ENCODE data around the gene PRKAA2.
A peak's percentile ranks its signal among the peaks of the same experiment; 100 is the strongest.
"Not testable (repeated sequence)": the region's sequence is repeated elsewhere in the genome, so short reads cannot be mapped to it uniquely, and the experiment has no call there.

Gene PRKAA2

DNA sequence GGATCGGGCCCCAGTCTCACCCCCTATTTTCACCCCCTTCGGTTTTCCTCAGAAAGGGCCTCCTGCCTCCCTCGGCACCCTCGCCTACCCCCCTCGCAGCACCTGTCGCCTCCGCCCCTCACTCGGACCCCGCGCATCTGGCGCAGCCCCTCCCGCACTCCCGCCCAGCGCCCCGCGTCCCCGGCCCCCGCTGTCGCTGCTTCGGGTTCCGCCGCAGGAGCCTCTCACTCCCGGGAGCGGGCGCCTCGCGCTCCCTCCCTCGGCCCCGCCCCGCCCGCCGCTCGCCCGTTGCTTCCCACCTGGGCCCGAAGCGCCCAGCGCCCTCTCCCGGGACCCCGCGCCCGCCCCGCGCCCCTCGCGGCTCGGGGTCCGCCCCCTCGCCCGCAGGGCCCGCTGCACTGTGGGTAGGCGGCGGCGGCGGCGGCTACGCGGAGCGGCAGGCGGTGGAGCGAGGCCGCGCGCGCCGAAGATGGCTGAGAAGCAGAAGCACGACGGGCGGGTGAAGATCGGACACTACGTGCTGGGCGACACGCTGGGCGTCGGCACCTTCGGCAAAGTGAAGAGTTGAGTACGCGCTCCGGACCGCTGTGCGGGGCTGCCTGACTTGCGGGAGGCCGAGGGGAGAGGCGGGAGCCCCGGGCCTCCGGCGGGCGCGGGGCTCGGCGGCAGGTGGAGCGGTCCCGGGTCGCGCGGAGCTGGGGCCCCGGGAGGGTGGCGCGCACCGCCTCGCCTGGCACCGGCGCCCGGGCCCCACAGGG is at the start of gene PRKAA2:
Gene PRKAA2, plus strand, starts transcription at position 396 of the 758 bp plus-strand sequence. Its CDS starts 74 bp downstream, at position 470.
- peak; percentile 18 for DNase-seq

DNA sequence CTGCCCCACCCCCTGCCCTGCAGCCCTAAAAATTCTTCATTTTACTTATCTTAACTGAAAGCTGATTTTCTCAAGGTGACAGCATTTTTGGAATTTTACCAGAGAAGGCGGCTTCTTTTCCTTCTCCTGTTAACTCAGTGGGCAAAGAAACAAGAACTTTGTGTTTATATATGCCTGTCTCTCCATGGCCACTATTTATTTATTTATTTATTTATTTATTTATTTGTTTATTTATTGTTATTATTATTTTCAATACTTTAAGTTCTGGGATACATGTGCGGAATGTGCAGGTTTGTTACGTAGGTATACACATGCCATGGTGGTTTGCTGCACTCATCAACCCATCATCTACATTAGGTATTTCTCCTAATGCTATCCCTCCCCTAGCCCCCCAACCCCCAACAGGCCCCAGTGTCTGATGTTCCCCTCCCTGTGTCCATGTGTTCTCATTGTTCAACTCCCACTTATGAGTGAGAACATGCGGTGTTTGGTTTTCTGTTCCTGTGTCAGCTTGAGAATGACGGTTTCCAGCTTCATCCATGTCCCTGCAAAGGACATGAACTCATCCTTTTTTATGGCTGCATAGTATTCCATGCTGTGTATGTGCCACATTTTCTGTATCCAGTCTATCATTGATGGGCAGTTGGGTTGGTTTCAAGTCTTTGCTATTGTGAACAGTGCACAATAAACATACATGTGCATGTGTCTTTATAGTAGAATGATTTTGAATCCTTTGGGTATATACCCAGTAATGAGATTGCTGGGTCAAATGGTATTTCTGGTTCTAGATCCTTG is 49.5 kb upstream of the PRKAA2 start:
- DNase-seq: not testable (repeated sequence)

More for the DNA sequence above, at the start of gene PRKAA2:
- ATAC-seq: peak; percentile 23

GRCh38 chr1:56610097-56610496 is 35.0 kb upstream of the PRKAA2 start:
- not testable (repeated sequence) for DNase-seq, ATAC-seq

More for the DNA sequence above, 49.5 kb upstream of the PRKAA2 start:
- ATAC-seq: not testable (repeated sequence)

DNA sequence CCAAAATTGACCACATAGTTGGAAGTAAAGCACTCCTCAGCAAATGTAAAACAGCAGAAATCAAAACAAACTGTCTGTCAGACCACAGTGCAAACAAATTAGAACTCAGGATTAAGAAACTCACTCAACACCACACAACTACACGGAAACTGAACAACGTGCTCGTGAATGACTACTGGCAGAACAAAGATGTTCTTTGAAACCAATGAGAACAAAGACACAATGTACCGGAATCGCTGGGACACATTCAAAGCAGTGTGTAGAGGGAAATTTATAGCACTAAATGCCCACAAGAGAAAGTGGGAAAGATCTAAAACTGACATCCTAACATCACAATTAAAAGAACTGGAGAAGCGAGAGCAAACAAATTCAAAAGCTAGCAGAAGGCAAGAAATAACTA is 34.3 kb upstream of the PRKAA2 start:
- ATAC-seq, DNase-seq: not testable (repeated sequence)

DNA sequence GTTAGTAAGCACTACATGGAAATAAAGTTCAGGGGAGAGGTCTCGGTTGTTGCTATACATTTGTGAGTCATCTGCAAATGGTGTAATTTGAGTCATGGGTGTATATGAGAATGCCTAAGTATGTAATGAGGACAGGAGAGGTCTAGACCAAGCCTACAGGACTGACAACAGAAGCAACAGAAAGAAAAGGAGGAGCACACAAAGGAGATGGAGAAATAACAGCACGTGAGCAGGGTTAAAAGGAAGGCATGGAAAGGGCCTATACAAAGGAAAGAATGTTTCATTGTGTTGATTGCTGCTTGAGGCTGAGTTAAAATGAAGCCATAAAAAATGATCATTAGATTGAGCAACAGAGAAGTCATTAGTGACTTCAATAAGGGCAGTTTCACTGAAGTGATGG is 28.0 kb upstream of the PRKAA2 start:
- no peak for ATAC-seq
- no peak for DNase-seq

DNA sequence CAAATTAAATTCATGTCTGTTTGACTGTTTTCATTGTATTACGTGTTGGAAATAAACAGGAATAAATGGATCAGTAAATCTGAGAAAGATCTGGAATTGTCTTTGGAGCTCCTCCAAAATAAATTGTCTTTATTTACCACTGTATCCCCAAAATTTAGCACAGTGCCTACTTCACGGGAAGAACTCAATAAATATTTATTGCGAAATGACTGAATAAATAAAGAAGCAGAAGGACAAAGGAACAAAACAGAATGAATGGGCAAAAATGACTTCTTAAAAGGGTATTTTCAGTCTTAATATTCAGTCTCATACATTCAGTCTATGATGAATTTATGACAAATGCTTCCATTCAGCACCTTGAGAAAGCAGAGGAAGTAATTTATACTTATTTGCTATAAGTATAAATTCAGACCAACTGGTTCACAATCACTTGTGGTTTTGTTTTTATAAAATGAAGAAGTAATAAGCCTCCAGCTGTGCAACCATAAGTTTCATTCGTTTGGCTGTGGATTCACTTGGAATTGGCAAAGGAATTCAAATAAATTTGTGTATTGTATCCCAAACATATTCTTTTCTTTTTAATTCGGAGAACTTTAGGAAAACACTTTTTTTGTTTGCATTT is 19.2 kb upstream of the PRKAA2 start:
- DNase-seq: no peak
- ATAC-seq: no peak

GRCh38 chr1:56626546-56626945 is 18.6 kb upstream of the PRKAA2 start:
- DNase-seq (no peak), ATAC-seq (no peak)

GRCh38 chr1:56627019-56627635 is 18.0 kb upstream of the PRKAA2 start:
- DNase-seq: no peak
- no peak for ATAC-seq

DNA sequence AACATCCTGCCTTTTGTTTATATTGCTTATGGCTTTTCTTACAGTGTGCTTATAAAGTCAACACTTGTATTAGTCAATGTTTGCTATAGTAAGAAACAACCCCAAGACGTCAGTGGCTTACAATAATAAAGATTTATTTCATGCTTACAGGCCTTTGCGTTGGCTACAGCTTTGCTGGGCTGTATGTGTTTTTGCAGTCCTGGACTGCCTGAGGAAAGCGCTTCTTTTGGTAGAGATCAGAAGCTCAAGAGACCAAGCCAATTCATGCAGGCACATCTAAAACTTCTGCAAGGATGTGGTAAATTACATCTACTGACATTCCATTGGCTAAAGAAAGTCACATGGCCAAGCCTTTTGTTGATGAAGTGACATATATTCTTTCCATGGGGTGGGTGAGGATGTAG is 17.5 kb upstream of the PRKAA2 start:
- DNase-seq: no peak
- ATAC-seq: no peak

GRCh38 chr1:56630786-56631185 is 14.3 kb upstream of the PRKAA2 start:
- DNase-seq (no peak), ATAC-seq (no peak)

GRCh38 chr1:56631901-56632300 is 13.2 kb upstream of the PRKAA2 start:
- no peak for ATAC-seq

DNA sequence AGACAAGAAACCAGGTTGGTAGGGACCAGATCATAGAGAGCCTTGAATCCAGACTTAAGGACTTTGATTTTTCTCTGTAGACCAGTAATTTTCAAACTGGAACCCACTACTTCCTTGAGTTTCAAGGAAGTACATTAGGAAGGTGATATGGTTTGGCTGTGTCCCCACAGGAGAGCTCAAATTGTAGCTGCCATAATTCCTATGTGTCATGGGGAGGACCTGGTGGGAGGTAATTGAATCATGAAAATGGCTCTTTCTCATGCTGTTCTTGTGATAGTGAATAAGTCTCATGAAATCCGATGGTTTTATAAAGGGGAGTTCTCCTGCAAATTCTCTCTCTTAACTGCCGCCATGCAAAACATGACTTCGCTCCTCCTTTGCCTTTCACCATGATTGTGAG is 10.1 kb upstream of the PRKAA2 start:
- ATAC-seq (no peak), DNase-seq (no peak)

More at GRCh38 chr1:56631901-56632300, 13.2 kb upstream of the PRKAA2 start:
- no peak for DNase-seq

GRCh38 chr1:56638248-56638647 is 6.9 kb upstream of the PRKAA2 start:
- DNase-seq (no peak), ATAC-seq (no peak)

- no peak for DNase-seq
- ATAC-seq: no peak
Measured at GRCh38 chr1:56639211-56639610, 5.9 kb upstream of the PRKAA2 start.

DNA sequence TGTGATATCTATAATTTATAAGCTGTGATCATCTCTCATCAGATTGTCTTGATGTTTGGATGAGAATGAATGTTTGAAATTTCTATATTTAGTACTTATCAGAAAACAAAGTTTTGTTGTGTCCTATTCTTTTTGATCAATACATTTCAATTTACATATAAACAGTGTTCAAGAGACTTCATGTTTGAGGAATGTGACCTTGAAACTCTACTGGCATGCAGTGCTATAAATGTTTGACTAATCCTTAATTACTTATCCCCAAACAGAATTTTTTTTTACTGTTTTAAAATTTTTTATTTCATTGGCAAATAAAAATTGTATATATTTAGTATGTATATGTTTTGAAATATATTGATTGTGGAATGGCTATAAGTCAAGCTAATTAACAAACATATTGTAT is 1.5 kb upstream of the PRKAA2 start:
- no peak for DNase-seq
- no peak for ATAC-seq

GRCh38 chr1:56644064-56644918 is 823 bp upstream of the PRKAA2 start:
- ATAC-seq (no peak), DNase-seq (no peak)

DNA sequence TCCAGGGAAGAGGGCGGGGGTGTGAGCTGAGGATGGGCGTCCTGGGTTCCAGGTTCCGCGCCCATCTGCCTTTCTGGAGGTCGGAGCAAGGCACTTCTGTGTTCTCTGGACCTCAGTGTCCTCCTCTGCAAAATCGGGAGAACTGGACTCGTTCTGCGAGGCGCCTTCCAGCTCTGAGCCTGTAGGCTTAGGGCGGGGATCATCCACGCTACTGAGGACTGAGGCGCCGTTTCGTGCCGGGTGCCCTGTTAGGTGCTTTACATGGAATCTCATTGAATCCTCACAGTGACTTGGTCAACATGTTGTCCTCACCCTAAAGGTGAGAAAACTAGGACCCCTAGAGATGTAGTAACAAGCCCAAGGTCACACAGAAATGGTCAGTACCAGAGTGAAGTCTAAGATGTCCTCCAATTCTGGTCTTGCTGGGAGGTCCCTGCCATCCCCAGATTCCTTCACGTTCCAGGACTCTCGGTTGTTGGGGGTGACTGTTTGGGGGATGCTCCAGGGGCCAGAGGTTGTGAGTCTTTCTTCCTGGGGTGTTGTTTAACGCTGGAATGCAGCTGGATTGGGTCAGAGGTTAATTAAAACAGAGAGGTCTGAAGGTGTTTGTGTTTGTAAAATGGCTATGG is 677 bp downstream of the PRKAA2 start:
- ATAC-seq (no peak), DNase-seq (no peak)

- ATAC-seq (no peak), DNase-seq (no peak)
Measured at GRCh38 chr1:56646611-56647010, 1.5 kb downstream of the PRKAA2 start.

- no peak for ATAC-seq
- DNase-seq: no peak
Measured at GRCh38 chr1:56647106-56647505, 2.0 kb downstream of the PRKAA2 start.

GRCh38 chr1:56648546-56648945 is 3.4 kb downstream of the PRKAA2 start:
- ATAC-seq (no peak), DNase-seq (no peak)
